ENCODE measurements around the gene MFSD6. TPM values are rescaled to one million over a fixed set of nuclear protein-coding genes. Genes with fewer than 3 reads are reported as not detected.
"Not testable (repeated sequence)": the region's sequence is repeated elsewhere in the genome, so short reads cannot be mapped to it uniquely, and the experiment has no call there.

MFSD6 gene
- 1.9 TPM for polyA plus RNA-seq (2013, experiment 1 of 2; ENCODE audit: insufficient read length)
- polyA plus RNA-seq (2013, experiment 2 of 2; ENCODE audit: insufficient read length): 2.2 TPM

DNA sequence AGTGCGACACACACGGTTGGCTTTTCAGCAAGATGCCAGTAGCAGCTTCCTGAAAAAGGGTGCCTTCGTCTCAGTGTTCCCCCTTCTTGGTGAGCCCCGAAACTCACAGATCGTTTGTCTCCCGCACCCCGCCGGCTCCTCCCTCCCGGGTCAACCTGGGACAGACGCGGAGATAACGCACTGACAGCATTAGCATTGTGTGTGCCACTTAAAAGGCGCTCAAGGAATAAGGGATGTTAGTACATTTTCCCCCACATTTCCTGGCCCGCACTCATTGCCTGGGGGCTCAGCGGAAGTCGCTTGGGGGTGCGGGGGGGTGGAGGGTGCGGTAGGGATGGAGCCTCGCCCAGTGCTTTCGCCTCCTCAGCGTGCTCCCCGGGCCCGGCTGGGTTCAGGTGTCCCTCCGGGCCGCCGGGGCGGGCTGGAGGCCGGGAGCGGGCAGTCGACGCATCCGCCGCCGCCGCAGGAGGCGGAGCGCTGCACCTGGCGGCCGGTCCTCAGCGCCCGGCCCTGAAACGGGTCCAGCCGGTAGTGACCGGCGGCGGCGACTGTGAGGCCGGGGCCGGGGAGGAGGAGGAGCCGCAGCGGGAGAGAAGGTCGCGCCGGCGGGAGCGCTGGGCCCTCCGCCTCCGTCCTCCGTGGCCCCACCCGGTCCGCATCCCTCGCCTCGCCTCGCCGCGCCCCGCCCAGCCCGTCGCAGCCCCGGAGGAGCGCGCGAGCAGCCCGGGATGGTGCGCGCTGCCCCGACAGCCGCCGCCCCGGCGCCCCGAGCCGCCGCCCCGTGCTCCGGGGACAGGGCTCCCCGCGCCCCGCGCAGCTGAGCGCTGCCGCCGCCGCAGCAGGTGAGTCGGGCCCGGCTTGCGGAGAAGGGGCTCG, at the start of gene MFSD6:
TSS of gene MFSD6 (plus strand) at position 694 of the 876 bp plus-strand sequence. CDS start 27,675 bp downstream, outside the sequence.
- no peak for DNase-seq

DNA sequence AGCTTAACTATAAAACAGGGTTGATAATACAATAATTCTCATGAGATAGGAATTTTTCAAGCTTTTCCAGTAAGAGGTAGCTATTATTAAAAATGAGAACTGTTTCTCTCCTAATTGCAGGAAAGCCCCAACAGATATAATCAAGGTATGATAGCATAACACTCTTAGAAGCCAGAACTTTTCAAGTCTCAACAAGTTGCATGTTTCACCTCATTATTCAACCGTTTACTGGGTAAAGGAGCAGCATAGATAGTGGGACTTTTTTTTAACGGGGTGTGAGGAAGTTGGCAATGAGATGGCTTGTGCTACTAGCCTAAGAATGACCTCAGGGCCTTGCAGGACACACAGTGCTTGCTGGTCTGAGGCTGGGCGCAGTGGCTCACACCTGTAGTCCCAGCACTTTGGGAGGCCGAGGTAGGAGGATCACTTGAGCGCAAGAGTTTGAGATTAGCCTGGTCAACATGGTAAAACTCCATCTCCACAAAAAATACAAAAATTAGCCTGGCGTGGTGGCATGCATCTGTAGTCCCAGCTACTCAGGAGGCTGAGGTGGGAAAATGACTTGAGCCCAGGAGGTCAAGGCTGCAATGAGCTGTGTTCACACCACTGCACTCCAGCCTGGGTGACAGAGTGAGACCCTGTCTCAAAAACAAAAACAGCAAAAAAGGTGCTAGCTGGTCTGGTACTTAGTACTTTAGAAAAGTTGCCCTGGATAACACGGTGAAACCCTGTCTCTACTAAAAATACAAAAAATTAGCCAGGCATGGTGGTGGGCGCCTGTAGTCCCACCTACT, 49.3 kb upstream of the MFSD6 start:
- not testable (repeated sequence) for DNase-seq

DNA sequence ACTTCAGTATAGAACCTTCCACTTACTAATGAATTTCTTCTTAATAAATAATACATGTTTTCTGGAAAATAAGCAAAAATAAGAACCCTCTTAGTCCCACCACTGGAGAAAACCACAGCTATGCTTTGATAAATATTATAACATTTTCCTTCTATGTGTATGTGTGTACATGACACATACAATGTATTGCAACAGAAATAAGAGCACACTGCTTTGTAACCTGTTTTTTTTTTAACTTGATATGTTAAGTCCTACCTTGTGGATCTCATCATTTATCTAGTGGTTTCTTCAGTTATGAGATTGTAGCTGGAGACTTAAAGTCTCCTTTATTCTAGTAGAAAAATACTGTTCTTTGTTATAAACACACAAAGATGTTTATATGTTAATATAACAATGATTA, 47.6 kb upstream of the MFSD6 start:
- no peak for DNase-seq

DNA sequence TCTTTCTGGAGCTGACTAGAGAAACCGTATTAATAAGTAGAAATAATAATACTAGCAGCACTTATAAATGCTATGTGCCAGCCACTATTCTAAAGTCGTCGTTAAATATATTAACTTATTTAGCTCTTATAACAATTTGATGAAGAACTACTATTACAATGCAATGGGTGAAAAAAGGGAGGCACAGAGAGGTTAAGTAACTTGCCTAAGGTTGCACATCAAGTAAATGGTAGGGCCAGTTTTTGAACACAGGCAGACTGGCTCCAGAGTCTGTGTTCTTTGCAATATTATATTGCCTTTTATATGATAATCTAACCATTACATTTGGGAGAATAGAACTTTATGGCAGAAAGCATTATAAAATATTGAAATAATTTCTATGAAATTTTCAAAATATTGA, 47.2 kb upstream of the MFSD6 start:
- DNase-seq: no peak

DNA sequence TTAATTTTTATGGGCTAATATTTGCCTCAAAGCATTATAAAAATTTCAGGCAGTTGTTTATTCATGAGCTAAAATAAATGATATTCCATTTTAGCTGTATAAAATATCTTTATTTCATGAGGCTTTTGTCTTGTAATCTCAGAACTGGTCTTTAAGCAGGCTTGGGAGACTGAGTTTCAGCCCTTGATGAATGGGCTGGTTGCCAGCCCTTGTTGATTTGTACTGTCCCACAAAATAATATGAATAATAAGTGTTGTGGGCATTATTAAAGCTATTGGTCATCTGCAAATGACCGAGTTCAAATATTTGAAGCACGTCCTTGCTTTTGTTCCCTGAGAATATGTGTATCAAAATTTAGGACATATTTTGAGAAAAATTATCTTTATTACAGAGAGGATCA, 46.6 kb upstream of the MFSD6 start:
- DNase-seq: no peak

DNA sequence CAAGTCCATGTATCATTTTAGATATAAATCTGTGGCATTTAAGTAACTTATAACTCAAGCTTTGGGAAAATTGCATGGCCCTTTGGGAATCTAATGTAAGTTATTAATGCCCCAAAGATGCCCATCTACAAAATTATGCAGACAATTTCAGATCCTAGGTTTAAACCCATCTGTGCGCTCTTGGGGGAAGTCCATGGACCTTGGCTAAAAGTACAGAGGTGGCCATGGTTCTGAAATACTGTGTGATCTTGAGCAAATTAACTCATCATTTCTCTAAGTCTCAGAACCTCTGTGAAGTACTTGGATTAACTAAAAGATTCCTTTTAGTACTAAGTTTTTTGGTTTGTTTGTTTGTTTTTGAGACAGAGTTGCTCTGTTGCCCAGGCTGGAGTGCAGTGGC, 45.3 kb upstream of the MFSD6 start:
- no peak for DNase-seq

DNA sequence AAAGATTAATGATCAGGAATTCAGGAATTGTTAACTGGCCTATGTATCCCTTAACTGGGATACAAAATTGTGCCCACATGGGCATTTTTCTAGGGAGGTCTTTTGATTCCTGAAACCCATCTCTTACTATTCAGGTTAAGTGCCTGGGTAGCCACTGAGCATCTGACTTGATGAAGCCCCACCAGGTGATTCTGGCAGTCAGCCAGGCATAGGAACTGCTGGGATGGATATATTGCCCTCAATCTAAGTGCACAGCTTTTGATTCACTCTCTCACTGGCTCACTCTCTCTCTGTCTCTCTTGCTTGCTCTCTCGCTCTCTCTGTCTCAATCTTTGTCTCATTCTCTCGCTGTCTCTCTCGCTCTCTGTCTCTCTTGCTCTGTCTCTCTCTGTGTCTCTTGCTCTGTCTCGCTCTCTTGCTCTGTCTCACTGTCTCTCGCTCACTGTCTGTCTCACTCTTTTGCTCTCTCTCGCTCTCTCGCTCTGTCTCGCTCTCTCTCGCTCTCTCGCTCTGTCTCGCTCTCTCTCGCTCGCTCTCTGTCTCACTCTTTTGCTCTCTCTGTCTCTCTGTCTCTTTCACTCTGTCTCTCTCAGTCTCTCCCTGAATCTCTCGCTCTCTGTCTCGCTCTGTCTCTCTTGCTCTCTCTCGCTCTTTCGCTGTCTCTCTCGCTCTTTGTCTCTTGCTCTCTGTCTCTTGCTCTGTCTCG, 42.5 kb upstream of the MFSD6 start:
- no peak for DNase-seq

DNA sequence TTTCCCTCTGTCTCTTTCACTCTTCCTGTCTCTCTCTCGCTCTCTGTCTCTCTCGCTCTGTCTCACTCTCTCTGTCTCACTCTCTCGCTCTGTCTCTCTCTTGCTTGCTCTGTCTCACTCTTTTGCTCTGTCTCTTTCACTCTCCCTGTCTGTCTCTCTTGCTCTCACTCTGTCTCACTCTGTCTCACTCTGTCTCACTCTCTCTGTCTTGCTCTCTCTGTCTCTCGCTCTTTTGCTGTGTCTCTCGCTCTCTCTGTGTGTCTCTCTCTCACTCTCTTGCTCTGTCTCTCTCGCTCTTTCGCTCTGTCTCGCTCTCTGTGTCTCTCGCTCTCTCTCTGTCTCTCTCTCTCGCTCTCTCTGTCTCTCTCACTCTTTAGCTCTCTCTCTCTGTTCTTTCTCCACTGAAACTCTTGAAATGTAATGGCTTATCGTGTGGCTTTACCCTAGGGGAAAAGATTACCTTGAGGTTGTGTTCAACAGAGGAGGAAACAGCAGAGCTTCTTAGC, 41.9 kb upstream of the MFSD6 start:
- DNase-seq: no peak

DNA sequence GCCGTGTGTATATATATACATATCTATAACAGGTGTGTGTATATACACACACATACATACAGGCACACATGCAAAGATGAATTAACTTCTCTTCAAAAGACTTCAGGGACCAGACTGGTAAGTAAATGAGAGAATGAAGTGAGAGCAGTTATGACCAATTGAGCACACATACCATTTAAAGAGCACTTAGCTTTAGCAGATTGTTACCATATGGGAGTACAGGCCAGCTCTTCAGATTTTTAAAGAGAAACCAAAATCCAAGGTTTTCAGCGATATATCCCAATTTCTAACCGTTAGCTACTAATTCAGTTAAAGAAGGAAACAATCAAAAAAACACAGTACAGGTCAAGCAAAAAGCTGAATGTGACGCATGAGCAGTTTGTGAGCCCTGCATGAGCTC, 41.1 kb upstream of the MFSD6 start:
- no peak for DNase-seq

DNA sequence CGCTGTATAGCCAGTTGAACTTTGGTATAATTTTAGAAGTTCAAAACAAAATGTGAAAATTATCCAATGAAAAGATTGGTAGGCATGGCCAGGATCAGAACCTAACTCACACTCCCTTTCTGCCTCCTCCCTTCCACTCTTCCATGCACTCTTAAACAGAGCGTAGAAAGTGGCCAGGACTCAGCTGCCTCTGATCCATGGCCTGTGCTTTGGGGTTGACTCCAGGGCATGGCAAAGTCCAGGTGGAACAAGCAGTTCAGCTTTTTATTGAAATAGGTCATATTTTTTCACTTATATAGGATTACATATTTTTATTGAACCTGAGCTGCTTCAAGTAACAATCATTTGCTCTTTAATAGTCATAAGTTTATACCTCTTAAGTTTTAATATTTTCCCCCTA, 38.5 kb upstream of the MFSD6 start:
- no peak for DNase-seq

DNA sequence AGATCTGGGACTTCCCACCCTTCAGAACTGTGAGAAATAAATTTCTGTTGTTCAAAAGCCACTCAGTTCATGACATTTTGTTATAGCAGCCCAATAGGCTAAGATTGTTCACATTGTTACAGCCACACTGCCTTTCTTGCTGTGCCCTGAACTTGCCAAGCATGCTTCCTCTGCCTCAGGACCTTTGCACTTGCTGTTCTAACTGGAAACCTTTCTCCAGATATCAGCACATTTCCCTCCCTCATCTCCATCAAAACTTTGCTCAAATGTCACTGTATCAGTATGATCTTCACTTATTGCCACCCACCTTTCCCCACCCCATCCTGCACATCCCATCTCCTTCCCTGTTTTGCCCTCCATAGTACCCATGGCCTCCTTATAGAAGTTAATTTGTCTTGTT, 32.1 kb upstream of the MFSD6 start:
- DNase-seq: no peak

DNA sequence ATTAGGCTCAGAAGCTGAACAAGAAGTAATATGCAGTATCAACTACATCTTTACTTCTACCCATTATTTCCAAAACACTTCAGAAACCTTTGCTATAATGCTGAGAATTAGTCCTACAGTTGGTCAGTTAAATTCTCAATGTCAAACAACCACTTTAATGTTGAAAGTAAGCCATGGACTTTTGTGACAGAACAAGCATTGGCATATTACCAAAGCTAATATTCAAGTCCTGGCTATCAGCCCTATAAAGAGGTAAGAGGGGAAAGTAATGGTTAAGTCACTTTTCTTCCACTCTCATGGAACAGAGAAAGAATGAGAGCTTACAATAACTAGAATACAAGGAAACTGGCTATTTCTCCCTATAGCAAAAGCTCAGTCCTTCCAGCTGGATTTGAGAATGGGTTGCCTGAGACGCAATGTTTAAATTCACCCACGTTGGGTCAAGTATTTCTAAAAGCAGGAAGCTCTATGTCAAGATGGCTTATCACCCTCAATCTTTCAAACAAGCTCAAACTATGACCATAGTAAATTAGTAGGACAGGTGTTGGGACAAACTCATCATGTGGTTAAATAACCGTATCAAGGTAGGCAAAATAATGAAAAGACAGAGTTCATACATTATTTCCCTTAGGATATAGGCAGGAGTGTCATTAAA, 31.4 kb upstream of the MFSD6 start:
- no peak for DNase-seq

DNA sequence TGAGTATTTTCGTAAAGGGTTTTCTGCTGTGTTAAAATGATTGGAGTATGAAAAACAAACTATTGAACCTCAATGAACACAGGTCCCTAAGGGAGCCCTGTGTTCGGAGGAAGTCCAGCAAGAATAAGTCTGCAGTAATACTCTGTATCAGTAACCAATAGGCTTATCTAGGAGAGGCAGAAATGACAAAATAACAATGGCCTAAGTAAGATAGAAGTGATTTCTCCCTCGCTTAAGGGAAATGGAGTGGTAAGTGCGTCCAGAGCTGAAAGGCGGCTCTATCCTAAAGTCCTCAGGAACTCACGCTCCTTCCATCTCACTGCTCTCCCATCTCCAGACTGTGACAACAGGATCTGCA, 29.3 kb upstream of the MFSD6 start:
- DNase-seq: no peak

DNA sequence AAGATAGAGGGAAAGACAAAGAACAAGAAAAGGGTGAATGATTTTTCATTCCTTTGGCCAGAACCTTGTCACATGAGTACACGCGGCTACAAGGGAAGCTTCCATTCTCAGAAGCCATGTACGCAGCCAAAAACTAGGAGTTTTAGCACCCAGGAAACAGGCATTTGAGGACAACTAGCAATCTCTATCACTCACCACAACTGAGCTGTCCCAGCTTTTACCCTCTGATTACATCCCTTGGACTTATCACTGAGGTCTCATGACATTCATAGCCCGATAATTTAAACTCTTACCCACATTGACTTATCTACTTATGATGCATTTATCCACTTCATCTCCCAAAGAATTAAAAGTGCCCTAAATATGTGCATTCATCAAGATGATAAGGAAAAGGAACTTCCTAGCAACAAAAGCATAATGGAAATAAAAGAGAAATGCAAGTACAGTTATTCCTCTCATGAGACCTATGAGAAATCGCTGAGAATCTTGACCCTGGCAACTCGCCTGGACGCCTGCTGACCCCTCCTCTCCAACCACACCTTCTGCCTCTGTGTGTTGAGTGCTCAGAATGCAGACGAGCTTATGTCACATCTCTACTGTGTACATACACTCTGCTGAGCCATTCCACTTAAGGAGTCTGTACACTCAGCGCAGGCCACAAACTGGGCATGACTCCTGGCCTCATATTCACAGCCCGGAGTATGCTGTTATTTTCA, 28.7 kb upstream of the MFSD6 start:
- peak; percentile 53 for DNase-seq

DNA sequence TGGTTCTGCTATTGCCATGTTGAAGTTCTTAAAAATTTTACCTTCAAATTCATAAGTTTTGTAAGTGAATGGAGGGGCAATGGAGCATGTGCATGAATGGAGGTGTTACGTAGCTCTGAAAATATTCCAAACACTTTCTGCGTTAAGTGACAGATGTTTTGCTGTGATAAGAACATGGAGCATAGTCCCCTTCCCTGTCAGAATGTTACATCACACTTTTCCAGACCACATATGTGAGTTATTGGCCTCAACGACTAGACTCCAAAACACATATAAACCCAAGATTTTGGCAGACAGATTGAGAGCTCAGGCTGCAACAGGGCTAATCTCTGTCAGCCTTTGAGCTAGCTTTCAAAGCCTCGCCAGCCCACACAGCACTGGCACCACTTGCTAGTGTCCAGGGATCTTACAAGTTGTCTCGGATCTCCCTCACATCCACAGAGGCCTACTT, 27.2 kb upstream of the MFSD6 start:
- peak; percentile 35 for DNase-seq

DNA sequence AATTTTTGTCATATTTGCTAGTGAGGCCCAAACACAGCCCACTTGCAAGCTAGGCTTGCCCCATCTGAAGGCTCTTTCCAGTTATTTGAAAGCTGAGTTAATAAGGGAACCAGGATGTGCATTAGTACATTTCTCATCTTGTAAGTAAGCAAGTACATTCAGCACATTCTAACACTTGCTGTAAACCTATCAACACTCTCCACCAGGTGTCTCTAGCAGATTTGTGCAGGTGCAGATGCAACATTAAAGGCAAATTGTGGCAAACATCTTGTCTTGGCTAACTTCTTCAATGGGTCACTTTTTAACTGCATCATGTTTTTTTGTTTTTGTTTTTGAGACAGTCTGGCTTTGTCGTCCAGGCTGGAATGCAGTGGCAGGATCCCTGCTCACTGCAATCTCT, 25.3 kb upstream of the MFSD6 start:
- DNase-seq: peak; percentile 29

DNA sequence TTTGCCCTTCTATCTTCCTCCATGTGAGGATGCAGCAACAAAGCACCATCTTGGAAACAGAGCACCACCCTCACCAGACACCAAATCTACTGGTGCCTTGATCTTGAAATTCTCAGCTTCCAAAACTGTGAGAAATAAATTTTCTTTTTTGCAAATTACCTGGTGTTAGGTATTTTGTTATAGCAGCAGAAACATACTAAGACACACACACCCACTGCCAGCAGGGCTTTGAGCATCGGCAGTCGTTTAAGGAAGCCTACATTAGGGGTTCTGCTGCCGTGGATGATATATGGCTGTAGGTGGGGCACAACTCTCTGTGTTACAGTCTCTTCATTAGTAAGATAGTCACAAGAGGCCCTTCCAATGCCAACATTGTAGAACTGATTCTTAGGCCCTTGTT, 20.7 kb upstream of the MFSD6 start:
- no peak for DNase-seq

DNA sequence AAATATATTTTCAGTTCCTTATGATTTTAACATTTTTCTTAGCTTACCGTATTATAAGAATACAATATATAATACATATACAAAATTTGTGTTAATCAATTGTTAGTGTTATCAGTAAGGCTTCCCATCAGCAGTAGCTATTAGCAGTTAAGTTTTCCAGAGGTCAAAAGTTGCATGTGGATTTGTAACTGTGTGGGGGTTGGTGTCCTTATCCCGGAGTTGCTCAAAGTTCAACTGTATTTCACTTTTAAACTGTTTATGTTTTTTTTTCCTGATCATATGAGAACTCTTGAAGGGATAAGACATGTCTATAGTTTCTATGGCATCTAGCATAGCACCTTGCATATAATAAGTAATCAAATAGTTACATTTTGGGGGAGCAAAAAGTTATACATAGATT, 11.9 kb upstream of the MFSD6 start:
- DNase-seq: no peak

DNA sequence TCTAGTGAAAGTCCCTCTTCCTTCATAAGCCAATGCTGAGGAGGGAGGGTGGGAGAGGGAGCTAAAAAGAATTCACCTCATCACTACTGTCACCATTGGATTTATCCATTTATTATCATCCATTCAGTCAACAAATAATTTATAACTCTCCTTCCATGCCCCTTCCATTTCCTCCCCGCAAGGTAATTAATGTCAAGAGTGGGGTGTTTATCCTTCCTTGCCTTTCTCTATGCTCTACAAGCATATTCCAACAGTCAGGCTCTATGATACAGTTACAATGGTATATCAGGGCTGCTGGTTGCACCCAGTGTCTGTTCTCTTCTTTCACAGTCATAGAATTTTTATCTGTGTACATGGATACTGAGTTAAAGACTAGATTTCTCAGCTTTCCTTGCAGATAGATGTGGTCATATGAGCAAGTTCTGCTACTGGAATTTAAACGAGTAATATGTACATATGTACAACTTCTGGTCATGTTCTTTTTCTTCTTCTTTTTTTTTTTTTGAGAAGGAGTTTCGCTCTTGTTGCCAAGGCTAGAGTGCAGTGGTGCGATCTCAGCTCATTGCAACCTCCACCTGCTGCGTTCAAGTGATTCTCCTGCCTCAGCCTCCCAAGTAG, 5.1 kb upstream of the MFSD6 start:
- DNase-seq: no peak

DNA sequence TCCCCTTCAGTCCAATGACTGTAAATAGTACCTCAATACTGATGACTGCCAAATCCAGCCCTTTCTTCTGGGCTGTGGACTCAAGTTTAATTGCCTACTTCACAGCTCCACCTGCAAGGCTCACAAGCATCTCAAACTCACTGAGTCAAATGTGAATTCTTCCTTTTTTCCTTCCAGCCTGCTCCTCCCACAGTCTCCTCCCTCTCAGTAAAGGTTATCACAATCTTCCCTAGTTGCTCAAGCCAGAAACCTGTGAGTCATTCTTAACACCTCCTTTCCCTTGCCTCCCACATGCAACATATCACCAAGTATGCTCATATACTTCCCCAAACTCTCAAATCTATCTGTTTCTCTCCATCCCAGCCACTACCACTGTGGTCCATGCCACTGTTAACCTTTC, 3.7 kb upstream of the MFSD6 start:
- DNase-seq: no peak

DNA sequence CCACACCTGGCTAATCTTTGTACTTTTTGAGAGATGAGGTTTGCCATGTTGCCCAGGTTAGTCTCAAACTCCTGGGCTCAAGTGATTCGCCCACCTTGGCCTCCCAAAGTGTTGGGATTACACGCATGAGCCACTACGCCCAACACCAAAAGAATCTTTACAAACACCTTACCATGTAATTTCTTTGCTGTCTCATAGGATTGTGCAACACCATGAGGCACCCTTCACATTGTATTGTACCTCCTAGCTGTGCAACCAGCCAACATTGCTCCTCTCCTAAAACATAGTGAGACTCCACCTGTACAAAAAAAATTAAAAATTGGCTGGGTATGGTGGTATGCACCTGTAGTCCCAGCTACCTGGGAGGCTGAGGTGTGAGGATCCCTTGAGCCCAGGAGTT, 3.1 kb upstream of the MFSD6 start:
- no peak for DNase-seq

All from fibroblast of skin of abdomen (primary cell).